Fibroblast of skin of back (primary cell): ENCODE data around the gene SFXN5.

Experiments
- DNase-seq: peaks from one replicate; pipeline ENCODE4 v3.0.0-alpha.2; 2013

SFXN5 gene

GRCh38 chr2:72895759-72896281 is 175.7 kb downstream of the SFXN5 start:
- peak; percentile 32 for DNase-seq

GRCh38 chr2:72895154-72895553 is 176.4 kb downstream of the SFXN5 start:
- DNase-seq: no peak

GRCh38 chr2:72894514-72894913 is 177.0 kb downstream of the SFXN5 start:
- no peak for DNase-seq

- DNase-seq: peak; percentile 65
Observed at GRCh38 chr2:72893594-72894319, 177.8 kb downstream of the SFXN5 start.

- DNase-seq: peak; percentile 72
Observed at GRCh38 chr2:72892506-72893173, 178.9 kb downstream of the SFXN5 start.
